Jurkat, Clone E6-1 (cell line): ENCODE data around the gene PHACTR1.
A peak's percentile ranks its signal among the peaks of the same experiment; 100 is the strongest.
"Not testable (repeated sequence)": the region's sequence is repeated elsewhere in the genome, so short reads cannot be mapped to it uniquely, and the experiment has no call there.

Source experiments
- DNase-seq: peaks from one replicate; pipeline ENCODE4 v3.0.0-alpha.2; 2011; ENCODE audit warnings: low read depth, low spot score
- H3K4me3 ChIP-seq: 2 replicates; pipeline ENCODE4 v1.5.1; 2011; ENCODE audit warnings: mild to moderate bottlenecking, low read length, control low read depth, moderate library complexity

Gene PHACTR1

GRCh38 chr6:13147376-13147775, 430.8 kb downstream of the PHACTR1 start:
- DNase-seq: no peak

GRCh38 chr6:13147782-13148181, 431.2 kb downstream of the PHACTR1 start:
- H3K4me3 ChIP-seq: no peak overlapping the region
- no peak for DNase-seq

More at GRCh38 chr6:13147376-13147775, 430.8 kb downstream of the PHACTR1 start:
- no peak overlapping the region for H3K4me3 ChIP-seq

- no peak for DNase-seq
- no peak overlapping the region for H3K4me3 ChIP-seq
These were observed 436.2 kb downstream of the PHACTR1 start for GRCh38 chr6:13152764-13153163.

- H3K4me3 ChIP-seq: no peak overlapping the region
- no peak for DNase-seq
These were observed 439.8 kb downstream of the PHACTR1 start for GRCh38 chr6:13156381-13156780.

- DNase-seq: no peak
- no peak overlapping the region for H3K4me3 ChIP-seq
These were observed 440.7 kb downstream of the PHACTR1 start for GRCh38 chr6:13157293-13157692.

- no peak for DNase-seq
- H3K4me3 ChIP-seq: no peak overlapping the region
These were observed 442.7 kb downstream of the PHACTR1 start for GRCh38 chr6:13159300-13159699.

- DNase-seq, H3K4me3 ChIP-seq: not testable (repeated sequence)
These were observed 443.3 kb downstream of the PHACTR1 start for GRCh38 chr6:13159822-13160221.

- no peak overlapping the region for H3K4me3 ChIP-seq
- DNase-seq: peak; percentile 25
These were observed 446.8 kb downstream of the PHACTR1 start for GRCh38 chr6:13163161-13163944.

- no peak for DNase-seq
- H3K4me3 ChIP-seq: no peak overlapping the region
These were observed 447.7 kb downstream of the PHACTR1 start for GRCh38 chr6:13164291-13164690.

GRCh38 chr6:13165502-13166172, 449.1 kb downstream of the PHACTR1 start:
- DNase-seq: no peak
- H3K4me3 ChIP-seq: no peak overlapping the region

- no peak for DNase-seq
These were observed 449.7 kb downstream of the PHACTR1 start for GRCh38 chr6:13166269-13166668.

GRCh38 chr6:13166916-13167315, 450.3 kb downstream of the PHACTR1 start:
- H3K4me3 ChIP-seq: no peak overlapping the region
- no peak for DNase-seq

More at GRCh38 chr6:13166269-13166668, 449.7 kb downstream of the PHACTR1 start:
- no peak overlapping the region for H3K4me3 ChIP-seq

- H3K4me3 ChIP-seq: no peak overlapping the region
- no peak for DNase-seq
These were observed 455.7 kb downstream of the PHACTR1 start for GRCh38 chr6:13172291-13172690.

- no peak overlapping the region for H3K4me3 ChIP-seq
- no peak for DNase-seq
These were observed 458.5 kb downstream of the PHACTR1 start for GRCh38 chr6:13175087-13175486.

GRCh38 chr6:13175759-13176158, 459.2 kb downstream of the PHACTR1 start:
- DNase-seq: no peak

GRCh38 chr6:13177664-13178063, 461.1 kb downstream of the PHACTR1 start:
- DNase-seq: no peak
- no peak overlapping the region for H3K4me3 ChIP-seq

More at GRCh38 chr6:13175759-13176158, 459.2 kb downstream of the PHACTR1 start:
- no peak overlapping the region for H3K4me3 ChIP-seq

- DNase-seq: no peak
- H3K4me3 ChIP-seq: no peak overlapping the region
These were observed 461.5 kb downstream of the PHACTR1 start for GRCh38 chr6:13178107-13178506.

GRCh38 chr6:13180538-13180937, 464.0 kb downstream of the PHACTR1 start:
- no peak overlapping the region for H3K4me3 ChIP-seq
- no peak for DNase-seq

GRCh38 chr6:13181393-13181792, 464.8 kb downstream of the PHACTR1 start:
- no peak for DNase-seq
- no peak overlapping the region for H3K4me3 ChIP-seq

- no peak overlapping the region for H3K4me3 ChIP-seq
- DNase-seq: no peak
These were observed 467.0 kb downstream of the PHACTR1 start for GRCh38 chr6:13183415-13184088.
